HG03066 (cell line): Measurements from ENCODE around the gene PLA2G2A.

ENCODE experiments used
- ATAC-seq: cut with Tn5 transposase; IDR thresholded peaks from one replicate; pipeline ENCODE4 v1.9.1; 2021; ENCODE audit warnings: low read depth; ENCODE audit not compliant: unreplicated experiment

The PLA2G2A gene

GRCh38 chr1:19974822-19975416, 4.5 kb downstream of the PLA2G2A start:
- no peak for ATAC-seq

GRCh38 chr1:19973616-19974015, 5.8 kb downstream of the PLA2G2A start:
- no peak for ATAC-seq

- ATAC-seq, result no peak
These were observed 7.8 kb downstream of the PLA2G2A start for GRCh38 chr1:19971664-19972063.

- ATAC-seq, result no peak
These were observed 9.3 kb downstream of the PLA2G2A start for GRCh38 chr1:19969898-19970660.

GRCh38 chr1:19967808-19968207, 11.6 kb downstream of the PLA2G2A start:
- ATAC-seq, result no peak

GRCh38 chr1:19964542-19964941, 14.9 kb downstream of the PLA2G2A start:
- no peak for ATAC-seq

- no peak for ATAC-seq
These were observed 15.8 kb downstream of the PLA2G2A start for GRCh38 chr1:19963636-19964035.

GRCh38 chr1:19960591-19960990, 18.8 kb downstream of the PLA2G2A start:
- no peak for ATAC-seq

GRCh38 chr1:19957779-19958178, 21.6 kb downstream of the PLA2G2A start:
- ATAC-seq, result no peak

- no peak for ATAC-seq
These were observed 23.8 kb downstream of the PLA2G2A start for GRCh38 chr1:19955534-19956170.

GRCh38 chr1:19954059-19954458, 25.4 kb downstream of the PLA2G2A start:
- ATAC-seq, result no peak

GRCh38 chr1:19949016-19949415, 30.4 kb downstream of the PLA2G2A start:
- ATAC-seq, result no peak

- no peak for ATAC-seq
These were observed 32.4 kb downstream of the PLA2G2A start for GRCh38 chr1:19946971-19947370.

GRCh38 chr1:19946331-19946751, 33.1 kb downstream of the PLA2G2A start:
- ATAC-seq, result no peak

- ATAC-seq, result no peak
These were observed 33.5 kb downstream of the PLA2G2A start for GRCh38 chr1:19945914-19946313.

- no peak for ATAC-seq
These were observed 36.8 kb downstream of the PLA2G2A start for GRCh38 chr1:19942657-19943056.

GRCh38 chr1:19942088-19942487, 37.3 kb downstream of the PLA2G2A start:
- ATAC-seq, result no peak

GRCh38 chr1:19941206-19941568, 38.2 kb downstream of the PLA2G2A start:
- no peak for ATAC-seq

- no peak for ATAC-seq
These were observed 38.8 kb downstream of the PLA2G2A start for GRCh38 chr1:19940486-19941205.

- no peak for ATAC-seq
These were observed 40.9 kb downstream of the PLA2G2A start for GRCh38 chr1:19938472-19938871.

- ATAC-seq, result no peak
These were observed 43.2 kb downstream of the PLA2G2A start for GRCh38 chr1:19936061-19936750.
